Esophagus squamous epithelium (tissue), 4 donors: Measurements from ENCODE around the gene CBX6.

Experiments
- CTCF ChIP-seq, 6 experiments: fragments of 450-650 bp in 4 of 6; fragments of 200-600 bp in 2 of 6; sonication (generic) in 2 of 6; IDR thresholded peaks; one replicate each; pipeline ENCODE4 v1.5.1; 2016 to 2019; ENCODE audit warnings: antibody characterized with exemption in 6 of 6, mild to moderate bottlenecking in 4 of 6, moderate library complexity in 4 of 6
- POLR2A ChIP-seq, 4 donors: fragments of 450-650 bp; IDR thresholded peaks; one replicate each; pipeline ENCODE4 v1.6.1; 2017; ENCODE audit warnings: antibody characterized with exemption in 4 of 4, mild to moderate bottlenecking in 4 of 4, moderate library complexity in 3 of 4

DNA sequence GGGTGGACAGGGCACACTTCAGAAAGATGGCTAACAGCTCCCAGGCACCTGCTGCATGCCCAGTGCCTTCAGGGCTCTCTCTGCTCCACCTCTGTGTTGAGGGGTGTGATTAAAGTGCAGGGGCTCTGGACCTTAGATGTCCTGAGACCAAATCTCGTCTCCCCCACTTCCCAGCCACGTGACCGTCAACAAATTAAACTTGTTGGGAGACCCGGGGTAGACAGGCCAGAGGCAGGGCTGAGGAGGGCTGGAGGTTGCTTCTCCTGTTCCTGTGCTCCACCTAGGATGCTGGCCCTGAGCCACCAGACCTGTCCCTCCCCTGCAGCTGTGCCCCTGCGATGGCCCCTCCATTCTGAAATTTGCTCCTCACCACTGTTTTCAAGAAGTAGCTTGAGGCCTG lies 45.2 kb downstream of the CBX6 start:
- TF ChIP-seq CTCF (IDR thresholded peaks at IDR 0.05): no peak
- no peak for TF ChIP-seq POLR2A (IDR thresholded peaks at IDR 0.05)
